ENCODE data around the gene MAN2B2.

MAN2B2 gene

DNA sequence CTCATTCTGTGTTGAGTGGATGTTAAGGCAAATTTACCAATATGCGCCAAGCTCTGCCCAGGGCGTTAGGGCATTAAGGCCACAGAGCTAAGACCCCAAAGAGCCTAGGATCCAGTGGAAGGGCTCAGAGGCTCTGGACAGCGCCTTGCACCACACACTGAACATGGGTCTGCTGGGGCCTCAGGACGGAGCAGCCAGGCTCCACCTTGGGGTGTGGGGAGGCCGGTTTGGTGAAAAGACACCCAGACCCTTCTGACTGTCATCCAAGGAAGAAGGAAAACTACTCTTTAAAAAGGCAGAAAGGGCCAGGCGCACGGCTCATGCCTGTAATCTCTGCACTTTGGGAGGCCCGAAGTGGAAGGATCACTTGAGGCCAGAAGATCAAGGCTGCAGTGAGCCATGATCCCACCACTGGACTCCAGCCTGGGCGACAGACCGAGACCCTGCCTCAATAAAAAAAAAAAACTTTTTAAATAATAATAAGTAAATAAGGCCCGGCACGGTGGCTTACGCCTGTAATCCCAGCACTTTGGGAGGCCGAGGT, 64.2 kb downstream of the MAN2B2 start:
- ATAC-seq = no peak
- TF ChIP-seq ZNF565 (CRISPR knock-in tag; conservative IDR thresholded peaks at IDR 0.05; ENCODE audit: low read depth) (no peak), SNAI2 (CRISPR knock-in tag; IDR thresholded peaks at IDR 0.05) (no peak), BACH2 (CRISPR knock-in tag; IDR thresholded peaks at IDR 0.05; ENCODE audit: borderline replicate concordance) (no peak), ARNTL (CRISPR knock-in tag; IDR thresholded peaks at IDR 0.05; ENCODE audit: borderline replicate concordance, low read depth) (no peak), ISL1 (CRISPR knock-in tag; IDR thresholded peaks at IDR 0.05) (no peak), OSR1 (CRISPR knock-in tag; IDR thresholded peaks at IDR 0.05) (no peak), CSDC2 (CRISPR knock-in tag; IDR thresholded peaks at IDR 0.05) (no peak)
- TF ChIP-seq, protein P1, sequence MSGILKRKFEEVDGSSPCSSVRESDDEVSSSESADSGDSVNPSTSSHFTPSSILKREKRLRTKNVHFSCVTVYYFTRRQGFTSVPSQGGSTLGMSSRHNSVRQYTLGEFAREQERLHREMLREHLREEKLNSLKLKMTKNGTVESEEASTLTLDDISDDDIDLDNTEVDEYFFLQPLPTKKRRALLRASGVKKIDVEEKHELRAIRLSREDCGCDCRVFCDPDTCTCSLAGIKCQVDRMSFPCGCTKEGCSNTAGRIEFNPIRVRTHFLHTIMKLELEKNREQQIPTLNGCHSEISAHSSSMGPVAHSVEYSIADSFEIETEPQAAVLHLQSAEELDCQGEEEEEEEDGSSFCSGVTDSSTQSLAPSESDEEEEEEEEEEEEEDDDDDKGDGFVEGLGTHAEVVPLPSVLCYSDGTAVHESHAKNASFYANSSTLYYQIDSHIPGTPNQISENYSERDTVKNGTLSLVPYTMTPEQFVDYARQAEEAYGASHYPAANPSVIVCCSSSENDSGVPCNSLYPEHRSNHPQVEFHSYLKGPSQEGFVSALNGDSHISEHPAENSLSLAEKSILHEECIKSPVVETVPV (CRISPR knock-in tag; IDR thresholded peaks at IDR 0.05) = no peak

DNA sequence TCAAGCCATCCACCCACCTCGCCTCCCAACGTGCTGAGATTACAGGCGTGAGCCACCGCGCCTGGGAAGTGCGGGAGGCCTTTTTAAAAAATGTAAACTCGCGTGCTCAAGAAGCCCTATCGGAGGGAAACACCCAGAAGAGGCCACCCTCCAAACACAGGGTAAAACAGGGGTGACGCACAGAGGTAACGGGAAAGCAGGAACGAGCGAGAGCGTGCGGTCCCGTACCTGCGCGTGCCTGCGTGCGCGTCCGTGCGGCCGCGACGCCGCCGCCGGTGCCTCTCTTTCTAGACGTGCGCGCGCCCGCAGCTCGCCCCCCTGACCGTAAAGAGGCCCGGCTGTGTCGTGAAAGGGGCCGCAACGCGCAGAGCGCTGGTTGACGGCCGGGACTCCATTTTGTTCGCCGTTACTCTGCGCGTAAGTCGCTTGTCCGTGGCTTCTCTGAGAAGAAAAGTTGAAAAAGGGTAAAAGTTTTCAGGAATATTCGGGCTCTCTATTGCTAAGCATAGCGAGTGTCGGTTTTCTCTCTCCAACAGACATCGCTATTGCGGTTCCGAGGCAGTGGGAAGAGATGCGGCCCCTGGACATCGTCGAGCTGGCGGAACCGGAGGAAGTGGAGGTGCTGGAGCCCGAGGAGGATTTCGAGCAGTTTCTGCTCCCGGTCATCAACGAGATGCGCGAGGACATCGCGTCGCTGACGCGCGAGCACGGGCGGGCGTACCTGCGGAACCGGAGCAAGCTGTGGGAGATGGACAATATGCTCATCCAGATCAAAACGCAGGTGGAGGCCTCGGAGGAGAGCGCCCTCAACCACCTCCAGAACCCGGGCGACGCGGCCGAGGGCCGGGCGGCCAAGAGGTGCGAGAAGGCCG, 65.5 kb downstream of the MAN2B2 start, which contains the start of gene MRFAP1:
Gene MRFAP1 (plus strand): TSS at position 394 of the 872 bp plus-strand sequence. CDS start 178 bp downstream, at position 572.
- TF ChIP-seq ESRRG (CRISPR knock-in tag; IDR thresholded peaks at IDR 0.05) (no peak), ZNF565 (CRISPR knock-in tag; conservative IDR thresholded peaks at IDR 0.05; ENCODE audit: low read depth) (no peak), ZNF70 (CRISPR knock-in tag; IDR thresholded peaks at IDR 0.05) (no peak), SNAI2 (CRISPR knock-in tag; IDR thresholded peaks at IDR 0.05) (peak; percentile 47; the same call in 1 of the 2 replicates), ZFP3 (CRISPR knock-in tag; IDR thresholded peaks at IDR 0.05) (peak; percentile 75; the same call in 1 of the 2 replicates), ZFP30 (CRISPR knock-in tag; IDR thresholded peaks at IDR 0.05) (no peak), GLIS3 (CRISPR knock-in tag; IDR thresholded peaks at IDR 0.05) (no peak), ISL1 (CRISPR knock-in tag; IDR thresholded peaks at IDR 0.05) (no peak), BACH2 (CRISPR knock-in tag; IDR thresholded peaks at IDR 0.05; ENCODE audit: borderline replicate concordance) (no peak), OSR1 (CRISPR knock-in tag; IDR thresholded peaks at IDR 0.05) (no peak), ZNF8 (CRISPR knock-in tag; IDR thresholded peaks at IDR 0.05) (0 out of 2 replicates have a peak, but pooled peaks have one; percentile 11), ZC3H10 (CRISPR knock-in tag; IDR thresholded peaks at IDR 0.05) (0 out of 2 replicates have a peak, but pooled peaks have one; percentile 15), TOX (CRISPR knock-in tag; IDR thresholded peaks at IDR 0.05; ENCODE audit: borderline replicate concordance) (no peak), PPARA (CRISPR knock-in tag; IDR thresholded peaks at IDR 0.05; ENCODE audit: borderline replicate concordance) (no peak), CSDC2 (CRISPR knock-in tag; IDR thresholded peaks at IDR 0.05) (peak; percentile 90), ARNTL (CRISPR knock-in tag; IDR thresholded peaks at IDR 0.05; ENCODE audit: borderline replicate concordance, low read depth) (no peak), RARB (CRISPR knock-in tag; IDR thresholded peaks at IDR 0.05) (no peak), TCF4 (CRISPR knock-in tag; IDR thresholded peaks at IDR 0.05; ENCODE audit: borderline replicate concordance) (no peak)
- TF ChIP-seq, protein P1 (CRISPR knock-in tag; IDR thresholded peaks at IDR 0.05) = no peak
- TF ChIP-seq, protein P2, sequence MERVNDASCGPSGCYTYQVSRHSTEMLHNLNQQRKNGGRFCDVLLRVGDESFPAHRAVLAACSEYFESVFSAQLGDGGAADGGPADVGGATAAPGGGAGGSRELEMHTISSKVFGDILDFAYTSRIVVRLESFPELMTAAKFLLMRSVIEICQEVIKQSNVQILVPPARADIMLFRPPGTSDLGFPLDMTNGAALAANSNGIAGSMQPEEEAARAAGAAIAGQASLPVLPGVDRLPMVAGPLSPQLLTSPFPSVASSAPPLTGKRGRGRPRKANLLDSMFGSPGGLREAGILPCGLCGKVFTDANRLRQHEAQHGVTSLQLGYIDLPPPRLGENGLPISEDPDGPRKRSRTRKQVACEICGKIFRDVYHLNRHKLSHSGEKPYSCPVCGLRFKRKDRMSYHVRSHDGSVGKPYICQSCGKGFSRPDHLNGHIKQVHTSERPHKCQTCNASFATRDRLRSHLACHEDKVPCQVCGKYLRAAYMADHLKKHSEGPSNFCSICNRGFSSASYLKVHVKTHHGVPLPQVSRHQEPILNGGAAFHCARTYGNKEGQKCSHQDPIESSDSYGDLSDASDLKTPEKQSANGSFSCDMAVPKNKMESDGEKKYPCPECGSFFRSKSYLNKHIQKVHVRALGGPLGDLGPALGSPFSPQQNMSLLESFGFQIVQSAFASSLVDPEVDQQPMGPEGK (CRISPR knock-in tag; IDR thresholded peaks at IDR 0.05; ENCODE audit: borderline replicate concordance) = no peak
- TF ChIP-seq, protein P3, sequence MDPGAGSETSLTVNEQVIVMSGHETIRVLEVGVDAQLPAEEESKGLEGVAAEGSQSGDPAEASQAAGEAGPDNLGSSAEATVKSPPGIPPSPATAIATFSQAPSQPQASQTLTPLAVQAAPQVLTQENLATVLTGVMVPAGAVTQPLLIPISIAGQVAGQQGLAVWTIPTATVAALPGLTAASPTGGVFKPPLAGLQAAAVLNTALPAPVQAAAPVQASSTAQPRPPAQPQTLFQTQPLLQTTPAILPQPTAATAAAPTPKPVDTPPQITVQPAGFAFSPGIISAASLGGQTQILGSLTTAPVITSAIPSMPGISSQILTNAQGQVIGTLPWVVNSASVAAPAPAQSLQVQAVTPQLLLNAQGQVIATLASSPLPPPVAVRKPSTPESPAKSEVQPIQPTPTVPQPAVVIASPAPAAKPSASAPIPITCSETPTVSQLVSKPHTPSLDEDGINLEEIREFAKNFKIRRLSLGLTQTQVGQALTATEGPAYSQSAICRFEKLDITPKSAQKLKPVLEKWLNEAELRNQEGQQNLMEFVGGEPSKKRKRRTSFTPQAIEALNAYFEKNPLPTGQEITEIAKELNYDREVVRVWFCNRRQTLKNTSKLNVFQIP (CRISPR knock-in tag; IDR thresholded peaks at IDR 0.05; ENCODE audit: borderline replicate concordance, low read depth) = no peak
- TF ChIP-seq, protein P4, sequence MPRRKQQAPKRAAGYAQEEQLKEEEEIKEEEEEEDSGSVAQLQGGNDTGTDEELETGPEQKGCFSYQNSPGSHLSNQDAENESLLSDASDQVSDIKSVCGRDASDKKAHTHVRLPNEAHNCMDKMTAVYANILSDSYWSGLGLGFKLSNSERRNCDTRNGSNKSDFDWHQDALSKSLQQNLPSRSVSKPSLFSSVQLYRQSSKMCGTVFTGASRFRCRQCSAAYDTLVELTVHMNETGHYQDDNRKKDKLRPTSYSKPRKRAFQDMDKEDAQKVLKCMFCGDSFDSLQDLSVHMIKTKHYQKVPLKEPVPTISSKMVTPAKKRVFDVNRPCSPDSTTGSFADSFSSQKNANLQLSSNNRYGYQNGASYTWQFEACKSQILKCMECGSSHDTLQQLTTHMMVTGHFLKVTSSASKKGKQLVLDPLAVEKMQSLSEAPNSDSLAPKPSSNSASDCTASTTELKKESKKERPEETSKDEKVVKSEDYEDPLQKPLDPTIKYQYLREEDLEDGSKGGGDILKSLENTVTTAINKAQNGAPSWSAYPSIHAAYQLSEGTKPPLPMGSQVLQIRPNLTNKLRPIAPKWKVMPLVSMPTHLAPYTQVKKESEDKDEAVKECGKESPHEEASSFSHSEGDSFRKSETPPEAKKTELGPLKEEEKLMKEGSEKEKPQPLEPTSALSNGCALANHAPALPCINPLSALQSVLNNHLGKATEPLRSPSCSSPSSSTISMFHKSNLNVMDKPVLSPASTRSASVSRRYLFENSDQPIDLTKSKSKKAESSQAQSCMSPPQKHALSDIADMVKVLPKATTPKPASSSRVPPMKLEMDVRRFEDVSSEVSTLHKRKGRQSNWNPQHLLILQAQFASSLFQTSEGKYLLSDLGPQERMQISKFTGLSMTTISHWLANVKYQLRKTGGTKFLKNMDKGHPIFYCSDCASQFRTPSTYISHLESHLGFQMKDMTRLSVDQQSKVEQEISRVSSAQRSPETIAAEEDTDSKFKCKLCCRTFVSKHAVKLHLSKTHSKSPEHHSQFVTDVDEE (CRISPR knock-in tag; IDR thresholded peaks at IDR 0.05) = peak; percentile 88; the same call in 1 of the 2 replicates
- TF ChIP-seq, protein P5, sequence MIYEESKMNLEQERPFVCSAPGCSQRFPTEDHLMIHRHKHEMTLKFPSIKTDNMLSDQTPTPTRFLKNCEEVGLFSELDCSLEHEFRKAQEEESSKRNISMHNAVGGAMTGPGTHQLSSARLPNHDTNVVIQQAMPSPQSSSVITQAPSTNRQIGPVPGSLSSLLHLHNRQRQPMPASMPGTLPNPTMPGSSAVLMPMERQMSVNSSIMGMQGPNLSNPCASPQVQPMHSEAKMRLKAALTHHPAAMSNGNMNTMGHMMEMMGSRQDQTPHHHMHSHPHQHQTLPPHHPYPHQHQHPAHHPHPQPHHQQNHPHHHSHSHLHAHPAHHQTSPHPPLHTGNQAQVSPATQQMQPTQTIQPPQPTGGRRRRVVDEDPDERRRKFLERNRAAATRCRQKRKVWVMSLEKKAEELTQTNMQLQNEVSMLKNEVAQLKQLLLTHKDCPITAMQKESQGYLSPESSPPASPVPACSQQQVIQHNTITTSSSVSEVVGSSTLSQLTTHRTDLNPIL (CRISPR knock-in tag; IDR thresholded peaks at IDR 0.05; ENCODE audit: low read depth) = no peak
- peak; percentile 85 for ATAC-seq

All from SK-N-SH treated with all-trans-retinoic acid at 6 μM for 48 hours (cell line).